Hepatocyte (in vitro differentiated cells): ENCODE measurements around the gene LHPP. TPM values are rescaled to one million over a fixed set of nuclear protein-coding genes. Genes with fewer than 3 reads are reported as not detected.

Source experiments
- DNase-seq: peaks from one replicate; pipeline ENCODE4 v3.0.0-alpha.2; 2016; ENCODE audit warnings: low spot score
- H2AFZ ChIP-seq: fragments of 200-600 bp; sonication (generic); 2 replicates; pipeline ENCODE4 v1.6.0; 2016; ENCODE audit warnings: antibody characterized with exemption, mild to moderate bottlenecking
- H3K27ac ChIP-seq: fragments of 200-600 bp; sonication (generic); 2 replicates; pipeline ENCODE4 v1.5.1; 2016; ENCODE audit warnings: mild to moderate bottlenecking
- H3K27me3 ChIP-seq: fragments of 200-600 bp; sonication (generic); 2 replicates; pipeline ENCODE4 v1.6.1; 2016
- H3K36me3 ChIP-seq: fragments of 200-600 bp; sonication (generic); replicated peaks from 2 replicates; pipeline ENCODE4 v1.5.1; 2016; ENCODE audit warnings: low read depth; ENCODE audit not compliant: insufficient read depth
- H3K4me1 ChIP-seq: fragments of 200-600 bp; sonication (generic); 2 replicates; pipeline ENCODE4 v1.5.1; 2016; ENCODE audit warnings: mild to moderate bottlenecking, moderate library complexity; ENCODE audit not compliant: insufficient read depth
- H3K4me2 ChIP-seq: fragments of 200-600 bp; sonication (generic); 2 replicates; pipeline ENCODE4 v1.6.0; 2016
- H3K4me3 ChIP-seq: fragments of 200-600 bp; sonication (generic); 2 replicates; pipeline ENCODE4 v1.5.1; 2016; ENCODE audit warnings: mild to moderate bottlenecking
- H3K79me2 ChIP-seq: fragments of 200-600 bp; sonication (generic); 2 replicates; pipeline ENCODE4 v1.6.0; 2017; ENCODE audit warnings: mild to moderate bottlenecking
- H3K9me2 ChIP-seq: fragments of 200-600 bp; sonication (generic); replicated peaks from 2 replicates; pipeline ENCODE4 v1.6.0; 2017; ENCODE audit warnings: mild to moderate bottlenecking; ENCODE audit not compliant: insufficient read depth
- H3K9me3 ChIP-seq: fragments of 200-600 bp; sonication (generic); 2 replicates; pipeline ENCODE4 v1.5.1; 2016; ENCODE audit warnings: low read depth, mild to moderate bottlenecking
- H4K20me1 ChIP-seq: fragments of 200-600 bp; sonication (generic); 2 replicates; pipeline ENCODE4 v1.6.0; 2016; ENCODE audit warnings: mild to moderate bottlenecking; ENCODE audit not compliant: insufficient read depth, poor library complexity, severe bottlenecking
- EZH2 ChIP-seq: fragments of 200-600 bp; sonication (generic); IDR thresholded peaks from 2 replicates; pipeline ENCODE4 v1.6.1; 2016; ENCODE audit warnings: antibody characterized with exemption, mild to moderate bottlenecking, borderline replicate concordance
- EZH2phosphoT487 ChIP-seq: fragments of 200-600 bp; sonication (generic); IDR thresholded peaks from one replicate; pipeline ENCODE4 v1.6.1; 2018; ENCODE audit warnings: antibody characterized with exemption, mild to moderate bottlenecking, low read depth, moderate library complexity; ENCODE audit not compliant: unreplicated experiment, severe bottlenecking
- WGBS: methylation state at CpG from one replicate; pipeline ENCODE4 v1.1.6; 2016; ENCODE audit warnings: low lambda C conversion rate; ENCODE audit errors: missing lambda C conversion rate; 5-methylcytosine and 5-hydroxymethylcytosine counted together
- polyA plus RNA-seq: library from polyadenylated mRNA; unstranded; fragments of >200 nt; fragmentation: Nextera tagmentation; extraction: Ambion mirVana; gene quantifications from 2 replicates; pipeline ENCODE4 v1.2.1, GENCODE V29; 2016
- total RNA-seq: library from RNA; depleted of rRNA; stranded (reverse); fragments of >200 nt; gene quantifications from 2 replicates; pipeline ENCODE4 v1.2.3, GENCODE V29; 2014
- TF ChIP-seq, protein P1 (sequence below): fragments of 200-600 bp; sonication (generic); IDR thresholded peaks from 2 replicates; pipeline ENCODE4 v1.5.1; 2016; ENCODE audit warnings: antibody characterized with exemption, mild to moderate bottlenecking; ENCODE audit not compliant: poor library complexity

The LHPP gene
- total and polyA plus RNA-seq, 2 experiments from 2014 or later: 29.4 to 30.3 TPM

- no peak for DNase-seq
- 63% methylated on average over 2 of the region's 2 CpGs for WGBS
- Histone ChIP-seq H3K79me2 (peaks cover 40% of the 10 kb centered on the region), H3K4me3 (no peak overlapping the region), H3K4me2 (no peak overlapping the region), H3K27me3 (no peaks in the 10 kb centered on the region), H2AFZ (no peak overlapping the region), H3K9me3 (no peaks in the 10 kb centered on the region), H3K27ac (no peak overlapping the region), H3K9me2 (no peaks in the 10 kb centered on the region), H3K36me3 (no peaks in the 10 kb centered on the region), H3K4me1 (no peaks in the 10 kb centered on the region), H4K20me1 (no peaks in the 10 kb centered on the region)
- no peak for TF ChIP-seq EZH2
- TF ChIP-seq, protein P1, sequence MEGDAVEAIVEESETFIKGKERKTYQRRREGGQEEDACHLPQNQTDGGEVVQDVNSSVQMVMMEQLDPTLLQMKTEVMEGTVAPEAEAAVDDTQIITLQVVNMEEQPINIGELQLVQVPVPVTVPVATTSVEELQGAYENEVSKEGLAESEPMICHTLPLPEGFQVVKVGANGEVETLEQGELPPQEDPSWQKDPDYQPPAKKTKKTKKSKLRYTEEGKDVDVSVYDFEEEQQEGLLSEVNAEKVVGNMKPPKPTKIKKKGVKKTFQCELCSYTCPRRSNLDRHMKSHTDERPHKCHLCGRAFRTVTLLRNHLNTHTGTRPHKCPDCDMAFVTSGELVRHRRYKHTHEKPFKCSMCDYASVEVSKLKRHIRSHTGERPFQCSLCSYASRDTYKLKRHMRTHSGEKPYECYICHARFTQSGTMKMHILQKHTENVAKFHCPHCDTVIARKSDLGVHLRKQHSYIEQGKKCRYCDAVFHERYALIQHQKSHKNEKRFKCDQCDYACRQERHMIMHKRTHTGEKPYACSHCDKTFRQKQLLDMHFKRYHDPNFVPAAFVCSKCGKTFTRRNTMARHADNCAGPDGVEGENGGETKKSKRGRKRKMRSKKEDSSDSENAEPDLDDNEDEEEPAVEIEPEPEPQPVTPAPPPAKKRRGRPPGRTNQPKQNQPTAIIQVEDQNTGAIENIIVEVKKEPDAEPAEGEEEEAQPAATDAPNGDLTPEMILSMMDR: no peak
- no peak for TF ChIP-seq EZH2phosphoT487
These were observed 197.8 kb downstream of the LHPP start for GRCh38 chr10:124659380-124659779.

GRCh38 chr10:124660404-124661125 lies 198.9 kb downstream of the LHPP start:
- H3K4me2 ChIP-seq: no peak overlapping the region
- no peaks in the 10 kb centered on the region for H3K9me2 ChIP-seq
- WGBS: 90% methylated on average over 12 of the region's 12 CpGs
- no peak overlapping the region for H3K4me3 ChIP-seq
- no peaks in the 10 kb centered on the region for H4K20me1 ChIP-seq
- no peak overlapping the region for H2AFZ ChIP-seq
- no peaks in the 10 kb centered on the region for H3K36me3 ChIP-seq
- no peak overlapping the region for H3K27ac ChIP-seq
- peaks cover 47% of the 10 kb centered on the region for H3K79me2 ChIP-seq
- no peaks in the 10 kb centered on the region for H3K9me3 ChIP-seq
- H3K4me1 ChIP-seq: no peaks in the 10 kb centered on the region
- no peaks in the 10 kb centered on the region for H3K27me3 ChIP-seq
- TF ChIP-seq EZH2phosphoT487: no peak
- no peak for TF ChIP-seq EZH2
- TF ChIP-seq, protein P1: no peak
- no peak for DNase-seq

GRCh38 chr10:124661660-124662180 lies 200.1 kb downstream of the LHPP start:
- H3K4me2 ChIP-seq: no peak overlapping the region
- H3K9me2 ChIP-seq: no peaks in the 10 kb centered on the region
- WGBS: 93% methylated on average over 9 of the region's 9 CpGs
- H2AFZ ChIP-seq: no peak overlapping the region
- no peaks in the 10 kb centered on the region for H3K36me3 ChIP-seq
- TF ChIP-seq, protein P1: no peak
- no peak for TF ChIP-seq EZH2phosphoT487
- no peak for TF ChIP-seq EZH2
- no peaks in the 10 kb centered on the region for H4K20me1 ChIP-seq
- DNase-seq: no peak
- H3K27ac ChIP-seq: no peak overlapping the region
- H3K4me3 ChIP-seq: no peak overlapping the region
- no peaks in the 10 kb centered on the region for H3K9me3 ChIP-seq
- H3K79me2 ChIP-seq: peaks cover 44% of the 10 kb centered on the region
- H3K27me3 ChIP-seq: no peaks in the 10 kb centered on the region
- H3K4me1 ChIP-seq: peaks cover 9% of the 10 kb centered on the region
